WERI-Rb-1 (cell line): ENCODE results near the gene ZBTB47.

Experiments
- DNase-seq: peaks from one replicate; pipeline ENCODE4 v3.0.0-alpha.2; 2020
- H3K27ac ChIP-seq: fragments of 250-450 bp; sonication (Bioruptor Pico); 2 replicates; pipeline ENCODE4 v1.5.1; 2020; ENCODE audit warnings: mild to moderate bottlenecking, moderate library complexity
- H3K27me3 ChIP-seq: fragments of 250-450 bp; sonication (Bioruptor Pico); 2 replicates; pipeline ENCODE4 v1.5.1; 2021; ENCODE audit warnings: mild to moderate bottlenecking, low read depth, moderate library complexity; ENCODE audit not compliant: insufficient read depth, severe bottlenecking
- H3K36me3 ChIP-seq: fragments of 250-450 bp; sonication (Bioruptor Pico); 2 replicates; pipeline ENCODE4 v1.5.1; 2020; ENCODE audit warnings: mild to moderate bottlenecking, moderate library complexity
- H3K4me3 ChIP-seq: 2 replicates; pipeline ENCODE4 v1.5.1; 2011; ENCODE audit warnings: low read depth, mild to moderate bottlenecking, control low read depth, low read length
- H3K9me3 ChIP-seq: fragments of 250-450 bp; sonication (Bioruptor Pico); 2 replicates; pipeline ENCODE4 v1.5.1; 2021; ENCODE audit warnings: mild to moderate bottlenecking, moderate library complexity; ENCODE audit not compliant: severe bottlenecking
- TF ChIP-seq, protein P1 (sequence below): IDR thresholded peaks from 2 replicates; pipeline ENCODE4 v1.5.1; 2011; ENCODE audit warnings: low read depth, mild to moderate bottlenecking, control low read depth, inconsistent platforms, low read length

Gene ZBTB47

DNA sequence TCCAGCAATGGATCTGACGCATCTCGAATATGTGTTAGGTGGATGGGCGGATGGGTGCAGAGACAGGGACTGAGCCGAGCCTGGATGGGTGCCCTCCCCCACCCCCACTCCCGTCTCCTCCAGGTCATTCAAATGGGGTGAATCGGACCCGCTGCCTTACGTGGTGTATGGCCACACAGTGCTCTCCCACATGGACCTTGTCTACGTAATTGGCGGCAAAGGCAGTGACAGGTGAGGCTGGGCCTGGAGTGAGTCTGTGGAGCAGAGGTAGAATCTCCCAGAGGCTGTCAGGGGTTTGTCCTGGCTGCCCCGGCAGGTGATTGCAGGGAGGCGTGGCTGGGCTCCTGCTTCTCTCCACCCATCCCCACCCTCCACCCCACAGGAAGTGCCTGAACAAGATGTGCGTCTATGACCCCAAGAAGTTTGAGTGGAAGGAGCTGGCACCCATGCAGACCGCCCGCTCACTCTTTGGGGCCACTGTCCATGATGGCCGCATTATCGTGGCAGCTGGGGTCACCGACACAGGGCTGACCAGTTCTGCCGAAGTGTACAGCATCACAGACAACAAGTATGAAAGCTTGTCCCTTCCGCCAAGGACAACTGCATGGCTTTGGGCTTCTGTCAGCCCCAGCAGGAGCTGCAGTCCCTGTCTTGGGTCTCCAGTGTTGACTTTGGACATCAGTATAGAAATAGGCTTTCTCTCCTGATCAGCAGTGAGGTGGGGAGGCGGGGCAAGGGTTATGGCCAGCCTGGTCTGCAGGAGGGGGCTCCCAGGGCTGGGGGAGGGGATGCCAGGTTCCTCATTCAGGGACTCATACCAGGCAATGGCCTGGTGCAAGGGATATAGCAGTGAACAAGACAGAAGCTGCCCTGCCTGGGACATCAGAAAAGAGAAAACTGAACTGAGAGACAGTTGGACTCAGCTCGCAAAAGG lies 35.3 kb downstream of the ZBTB47 start:
- H3K9me3 ChIP-seq = no peaks in the 10 kb centered on the region

DNA sequence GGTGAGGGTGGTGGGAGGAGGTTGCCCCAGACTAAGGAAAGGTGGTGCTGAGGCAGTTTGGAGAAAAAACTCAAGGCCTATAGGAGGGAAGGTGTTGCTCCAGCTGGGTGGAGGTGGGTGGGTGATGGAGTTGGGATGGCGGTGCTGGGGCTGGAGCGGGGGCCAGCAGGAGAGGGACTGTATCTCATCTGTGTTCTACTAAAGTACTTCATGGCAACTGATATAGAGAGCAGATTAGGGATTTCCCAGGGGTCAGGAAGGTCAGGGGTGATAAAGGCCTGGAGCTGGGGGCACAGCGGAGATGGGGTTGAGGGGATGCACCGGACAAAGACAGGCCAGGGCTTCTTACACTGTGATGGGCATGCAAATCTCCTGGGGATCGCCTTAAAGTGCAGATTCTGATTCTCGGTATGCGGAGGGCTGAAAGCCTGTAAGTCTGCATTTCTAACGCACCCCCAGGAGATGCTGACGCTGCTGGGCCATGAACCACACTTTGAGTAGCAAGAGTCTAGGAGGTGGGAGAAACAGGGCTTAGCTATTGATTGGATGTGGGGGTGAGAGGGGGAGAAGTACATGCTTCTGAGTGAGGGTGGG lies 36.0 kb downstream of the ZBTB47 start:
- Histone ChIP-seq H3K36me3 (no peaks in the 10 kb centered on the region), H3K27me3 (no peaks in the 10 kb centered on the region)

More for the DNA sequence above, 35.3 kb downstream of the ZBTB47 start:
- Histone ChIP-seq H3K27ac (no peak overlapping the region), H3K36me3 (no peaks in the 10 kb centered on the region), H3K27me3 (no peaks in the 10 kb centered on the region), H3K4me3 (no peak overlapping the region)
- TF ChIP-seq, protein P1, sequence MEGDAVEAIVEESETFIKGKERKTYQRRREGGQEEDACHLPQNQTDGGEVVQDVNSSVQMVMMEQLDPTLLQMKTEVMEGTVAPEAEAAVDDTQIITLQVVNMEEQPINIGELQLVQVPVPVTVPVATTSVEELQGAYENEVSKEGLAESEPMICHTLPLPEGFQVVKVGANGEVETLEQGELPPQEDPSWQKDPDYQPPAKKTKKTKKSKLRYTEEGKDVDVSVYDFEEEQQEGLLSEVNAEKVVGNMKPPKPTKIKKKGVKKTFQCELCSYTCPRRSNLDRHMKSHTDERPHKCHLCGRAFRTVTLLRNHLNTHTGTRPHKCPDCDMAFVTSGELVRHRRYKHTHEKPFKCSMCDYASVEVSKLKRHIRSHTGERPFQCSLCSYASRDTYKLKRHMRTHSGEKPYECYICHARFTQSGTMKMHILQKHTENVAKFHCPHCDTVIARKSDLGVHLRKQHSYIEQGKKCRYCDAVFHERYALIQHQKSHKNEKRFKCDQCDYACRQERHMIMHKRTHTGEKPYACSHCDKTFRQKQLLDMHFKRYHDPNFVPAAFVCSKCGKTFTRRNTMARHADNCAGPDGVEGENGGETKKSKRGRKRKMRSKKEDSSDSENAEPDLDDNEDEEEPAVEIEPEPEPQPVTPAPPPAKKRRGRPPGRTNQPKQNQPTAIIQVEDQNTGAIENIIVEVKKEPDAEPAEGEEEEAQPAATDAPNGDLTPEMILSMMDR = no peak
- DNase-seq = peak; percentile 3

DNA sequence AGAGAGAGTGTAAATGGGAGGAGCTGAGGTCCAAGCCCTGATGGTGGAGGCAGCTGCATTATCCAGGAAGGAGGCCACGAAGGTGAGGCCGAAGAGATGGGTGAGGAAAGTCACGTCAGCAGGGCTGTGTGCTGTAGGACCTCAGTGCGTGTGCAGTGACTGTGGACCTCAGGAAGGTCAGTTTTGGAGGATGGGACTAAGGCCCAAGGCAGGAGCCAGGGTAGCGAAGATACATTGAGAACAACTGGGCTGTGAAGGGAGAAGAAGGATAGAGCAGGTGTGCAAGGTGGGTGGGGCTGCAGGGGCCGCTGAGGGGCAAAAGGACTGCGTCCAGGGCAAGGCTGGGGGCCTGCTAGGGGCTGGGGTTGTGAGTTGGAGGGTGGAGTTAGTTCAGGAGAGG lies 36.7 kb downstream of the ZBTB47 start:
- Histone ChIP-seq H3K27me3 (no peaks in the 10 kb centered on the region), H3K9me3 (no peaks in the 10 kb centered on the region)

More for the DNA sequence above, 36.0 kb downstream of the ZBTB47 start:
- H3K27ac ChIP-seq = no peak overlapping the region
- no peak for DNase-seq
- H3K4me3 ChIP-seq = no peak overlapping the region
- TF ChIP-seq, protein P1 = no peak
- no peaks in the 10 kb centered on the region for H3K9me3 ChIP-seq

DNA sequence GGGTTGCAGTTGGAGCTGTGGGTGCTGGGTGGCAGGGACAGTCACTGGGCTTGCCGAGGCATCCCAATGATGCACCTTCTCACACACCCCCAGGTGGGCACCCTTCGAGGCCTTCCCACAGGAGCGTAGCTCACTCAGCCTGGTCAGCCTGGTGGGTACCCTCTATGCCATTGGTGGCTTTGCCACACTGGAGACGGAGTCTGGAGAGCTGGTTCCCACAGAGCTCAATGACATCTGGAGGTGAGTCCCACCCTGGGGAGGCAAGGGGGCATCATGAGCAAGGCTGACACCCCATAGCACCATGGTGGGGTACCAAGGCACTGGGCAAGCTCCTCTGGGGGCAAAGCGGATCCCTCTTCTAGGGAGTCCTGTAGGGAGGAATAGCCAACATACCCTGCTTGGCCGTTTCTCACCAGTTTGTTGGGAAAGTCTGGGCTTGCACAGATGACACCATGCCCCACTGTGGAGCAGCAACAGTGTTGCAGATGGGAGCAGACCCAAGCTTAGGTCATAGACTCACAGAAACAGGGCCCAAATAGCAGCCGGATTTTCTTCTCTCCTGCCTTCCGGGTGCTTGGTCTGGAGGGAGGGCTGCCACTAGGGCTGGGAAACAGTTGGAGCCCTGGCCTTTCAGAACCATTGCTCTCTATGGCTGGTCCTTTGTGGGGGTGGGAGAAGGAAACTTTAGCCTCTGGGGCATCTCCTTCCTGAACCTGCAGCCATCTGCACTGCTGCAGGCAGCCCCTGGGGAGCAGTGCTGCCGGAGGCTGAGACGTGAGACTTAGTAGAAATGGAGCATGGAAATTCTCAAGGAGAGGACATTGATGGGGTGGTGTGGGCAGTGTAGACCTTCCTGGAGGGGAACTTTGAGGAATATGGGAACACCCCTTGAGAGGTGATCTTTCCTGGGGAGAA lies 37.5 kb downstream of the ZBTB47 start:
- no peaks in the 10 kb centered on the region for H3K27me3 ChIP-seq
- TF ChIP-seq, protein P1 = no peak
- H3K36me3 ChIP-seq = no peaks in the 10 kb centered on the region
- H3K9me3 ChIP-seq = no peaks in the 10 kb centered on the region
- no peak overlapping the region for H3K4me3 ChIP-seq
- peak; percentile 5 for DNase-seq
- no peak overlapping the region for H3K27ac ChIP-seq

More for the DNA sequence above, 36.7 kb downstream of the ZBTB47 start:
- DNase-seq = peak; percentile 3
- TF ChIP-seq, protein P1 = no peak
- H3K4me3 ChIP-seq = no peak overlapping the region
- H3K27ac ChIP-seq = no peak overlapping the region
- no peaks in the 10 kb centered on the region for H3K36me3 ChIP-seq

DNA sequence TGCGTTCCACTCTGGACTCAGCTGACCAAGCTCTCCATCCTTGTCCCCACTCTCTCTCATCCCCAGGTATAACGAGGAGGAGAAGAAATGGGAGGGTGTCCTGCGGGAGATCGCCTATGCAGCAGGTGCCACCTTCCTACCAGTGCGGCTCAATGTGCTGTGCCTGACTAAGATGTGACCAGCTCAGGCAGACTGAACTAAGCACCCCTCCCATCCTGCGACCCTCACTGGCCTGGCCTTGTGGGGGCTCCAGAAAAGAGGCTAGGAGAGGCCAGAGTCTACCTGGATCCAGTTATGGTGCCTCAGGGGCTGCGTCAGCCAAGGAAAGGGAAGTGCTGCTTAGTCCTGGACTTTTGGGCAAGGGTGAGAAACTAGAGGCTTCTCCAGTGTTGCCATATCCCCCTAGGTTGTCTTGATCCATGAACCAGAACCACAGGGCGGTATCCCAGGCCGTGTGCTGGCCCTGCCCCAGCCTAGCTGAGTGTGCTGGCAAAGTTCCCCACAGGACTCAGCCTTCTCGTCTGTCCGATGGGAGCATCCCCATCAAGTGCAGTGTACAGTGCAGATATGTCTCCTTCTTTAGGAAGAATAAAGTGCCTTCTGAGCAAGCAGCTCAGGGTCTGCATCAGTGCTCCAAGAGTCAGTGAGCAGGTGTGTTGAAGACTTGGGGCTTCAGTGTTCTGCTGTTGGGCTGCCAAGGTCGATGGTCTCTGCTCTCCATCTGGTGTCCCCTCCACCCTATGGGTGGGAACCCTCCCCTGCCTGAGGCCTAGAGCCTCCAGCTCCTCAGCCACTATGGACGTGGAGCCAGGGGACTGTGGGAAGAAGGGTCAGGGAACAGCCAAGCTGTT lies 38.5 kb downstream of the ZBTB47 start:
- Histone ChIP-seq H3K9me3 (no peaks in the 10 kb centered on the region), H3K4me3 (no peak overlapping the region), H3K27ac (no peak overlapping the region), H3K27me3 (no peaks in the 10 kb centered on the region), H3K36me3 (no peaks in the 10 kb centered on the region)
- TF ChIP-seq, protein P1 = no peak
- peak; percentile 2 for DNase-seq
